Posterior cingulate gyrus (tissue), 11 donors: ENCODE results near the gene ASTN2.

Source experiments
- DNase-seq, 10 donors: peaks; one replicate each; pipeline versions ENCODE4 v3.0.0 to v3.0.0-alpha.2; 2020 to 2021; ENCODE audit warnings: mixed read lengths in 3 of 10
- intact Hi-C: fragments of 100-400 bp; cut with DNase I; formaldehyde crosslinking; loops from one replicate; pipeline ENCODE4 v1.15.1; 2023

ASTN2 gene

GRCh38 chr9:116812231-116813030 is 602.4 kb downstream of the ASTN2 start:
- intact Hi-C loops, result no loop called here
- DNase-seq, result peak in 3 of 10 donors; percentile 30 to 84 (median 70)

GRCh38 chr9:116809656-116810055 is 605.2 kb downstream of the ASTN2 start:
- intact Hi-C loops, result no loop called here
- no peak for DNase-seq

- intact Hi-C loops, result no loop called here
- no peak for DNase-seq
Measured at GRCh38 chr9:116806075-116806474, 608.8 kb downstream of the ASTN2 start.

GRCh38 chr9:116800885-116801284 is 614.0 kb downstream of the ASTN2 start:
- DNase-seq, result peak in 6 of 10 donors; percentile 18 to 82 (median 26)
- intact Hi-C loops, result no loop called here

GRCh38 chr9:116800074-116800473 is 614.8 kb downstream of the ASTN2 start:
- intact Hi-C loops, result no loop called here
- DNase-seq, result no peak

GRCh38 chr9:116798521-116798920 is 616.3 kb downstream of the ASTN2 start:
- intact Hi-C loops, result no loop called here
- no peak for DNase-seq

GRCh38 chr9:116797276-116797675 is 617.6 kb downstream of the ASTN2 start:
- no peak for DNase-seq

GRCh38 chr9:116796669-116797068 is 618.2 kb downstream of the ASTN2 start:
- intact Hi-C loops, result no loop called here
- DNase-seq, result no peak

More at GRCh38 chr9:116797276-116797675, 617.6 kb downstream of the ASTN2 start:
- intact Hi-C loops, result no loop called here

- DNase-seq, result no peak
- intact Hi-C loops, result no loop called here
Measured at GRCh38 chr9:116795821-116796220, 619.0 kb downstream of the ASTN2 start.

GRCh38 chr9:116792271-116792670 is 622.6 kb downstream of the ASTN2 start:
- DNase-seq, result no peak
- intact Hi-C loops, result no loop called here

- no peak for DNase-seq
- intact Hi-C loops, result no loop called here
Measured at GRCh38 chr9:116791326-116791725, 623.5 kb downstream of the ASTN2 start.

GRCh38 chr9:116789081-116789480 is 625.8 kb downstream of the ASTN2 start:
- intact Hi-C loops, result no loop called here

GRCh38 chr9:116786737-116787136 is 628.1 kb downstream of the ASTN2 start:
- DNase-seq, result no peak
- intact Hi-C loops, result no loop called here

More at GRCh38 chr9:116789081-116789480, 625.8 kb downstream of the ASTN2 start:
- DNase-seq, result no peak

GRCh38 chr9:116777116-116777515 is 637.7 kb downstream of the ASTN2 start:
- DNase-seq, result no peak
- intact Hi-C loops, result no loop called here

- intact Hi-C loops, result no loop called here
- DNase-seq, result no peak
Measured at GRCh38 chr9:116774421-116775180, 640.3 kb downstream of the ASTN2 start.

GRCh38 chr9:116767219-116767618 is 647.6 kb downstream of the ASTN2 start:
- intact Hi-C loops, result no loop called here

GRCh38 chr9:116765011-116765410 is 649.8 kb downstream of the ASTN2 start:
- DNase-seq, result no peak
- intact Hi-C loops, result no loop called here

More at GRCh38 chr9:116767219-116767618, 647.6 kb downstream of the ASTN2 start:
- no peak for DNase-seq

GRCh38 chr9:116763770-116764169 is 651.1 kb downstream of the ASTN2 start:
- intact Hi-C loops, result no loop called here
- DNase-seq, result no peak

GRCh38 chr9:116760636-116761035 is 654.2 kb downstream of the ASTN2 start:
- intact Hi-C loops, result no loop called here
- DNase-seq, result peak in 1 of 10 donors; percentile 75

- intact Hi-C loops, result no loop called here
- no peak for DNase-seq
Measured at GRCh38 chr9:116757030-116757429, 657.8 kb downstream of the ASTN2 start.

- intact Hi-C loops, result no loop called here
- DNase-seq, result no peak
Measured at GRCh38 chr9:116753389-116753788, 661.5 kb downstream of the ASTN2 start.

GRCh38 chr9:116750510-116750909 is 664.3 kb downstream of the ASTN2 start:
- no peak for DNase-seq
- intact Hi-C loops, result no loop called here
